Caki2 (cell line): ENCODE results near the gene CADM4. TPM values are rescaled to one million over a fixed set of nuclear protein-coding genes. Genes with fewer than 3 reads are reported as not detected.
"Not testable (repeated sequence)": the region's sequence is repeated elsewhere in the genome, so short reads cannot be mapped to it uniquely, and the experiment has no call there.

Experiments
- DNase-seq: peaks from one replicate; pipeline ENCODE4 v3.0.0-alpha.2; 2015; ENCODE audit warnings: low read depth
- in situ Hi-C: cut with HindIII; loops from 2 replicates; pipeline ENCODE4 v1.10.0; 2016; ENCODE audit warnings: low sequenced_read_pairs, low pct_unique_long_range_greater_than_20kb, mixed read lengths
- total RNA-seq: library from RNA; depleted of rRNA; stranded (reverse); fragments of >200 nt; shearing (Covaris generic); gene quantifications from 2 replicates; pipeline ENCODE4 v1.2.3, GENCODE V29; 2014; ENCODE audit warnings: low replicate concordance

The CADM4 gene
- total RNA-seq, 1 experiment from 2014 or later, result 16.7 TPM

DNA sequence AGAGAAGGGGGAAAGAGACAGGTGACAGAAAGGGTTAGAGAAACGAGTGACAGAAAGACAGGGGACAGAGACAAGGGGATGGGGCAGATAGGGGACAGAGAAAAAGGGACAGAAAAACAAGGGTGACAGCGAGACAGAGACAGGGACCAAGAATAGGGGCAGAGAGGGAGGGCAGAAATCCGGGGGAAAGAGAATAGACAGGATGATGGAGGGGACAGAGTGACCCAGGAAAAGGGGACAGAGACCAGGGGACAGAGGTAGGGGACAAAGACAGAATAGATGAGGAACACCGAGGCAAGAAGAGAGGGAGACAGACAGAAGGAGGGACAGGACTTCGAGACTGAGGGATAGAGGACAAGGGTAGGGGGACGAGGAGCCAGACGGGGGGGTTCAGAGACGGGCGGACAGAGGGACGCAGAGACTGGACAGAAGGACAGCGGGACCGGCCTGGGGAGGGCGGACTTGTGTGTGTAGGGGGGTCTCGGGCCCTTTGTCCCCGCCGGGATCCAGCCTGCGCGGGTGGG is 593 bp downstream of the CADM4 start:
- DNase-seq, result no peak
- in situ Hi-C loops, result no loop called here

DNA sequence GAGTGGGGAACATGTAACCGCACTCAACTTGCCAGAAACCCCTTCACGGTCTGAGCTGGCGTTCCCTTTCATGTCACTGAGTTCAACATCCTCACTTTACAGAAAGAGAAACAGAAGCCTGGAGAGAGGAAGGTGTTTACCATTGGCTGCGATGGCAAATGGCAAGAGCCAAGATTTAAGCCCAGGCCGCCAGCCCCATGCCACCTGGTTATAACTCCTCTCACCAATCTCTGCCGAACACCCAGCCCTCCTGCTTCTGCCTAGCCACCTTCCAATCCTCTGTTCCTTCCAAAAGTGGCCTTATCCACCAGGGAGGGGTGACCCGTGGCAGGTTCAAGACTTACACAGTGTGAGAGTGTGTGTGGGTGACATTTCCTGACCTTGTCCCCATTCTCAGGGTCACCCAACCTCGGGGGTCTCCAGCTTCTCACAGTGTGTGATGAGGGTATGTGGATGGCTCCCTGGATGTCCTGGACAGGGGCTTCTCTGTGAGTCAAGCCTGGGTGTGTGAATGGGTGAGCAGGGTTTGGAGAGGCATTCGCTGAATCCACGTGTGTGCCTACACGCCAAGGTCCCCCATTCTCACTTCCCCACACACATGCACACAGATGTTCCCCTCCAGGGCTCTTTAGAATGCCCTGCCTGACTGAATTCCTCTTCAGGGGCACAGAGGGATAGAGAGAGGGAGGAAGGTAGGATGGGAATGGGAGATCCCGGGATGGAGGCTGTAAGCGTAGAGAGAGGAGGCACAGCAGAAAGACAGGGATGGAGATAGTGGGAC is 1.2 kb downstream of the CADM4 start:
- in situ Hi-C loops, result no loop called here
- no peak for DNase-seq

DNA sequence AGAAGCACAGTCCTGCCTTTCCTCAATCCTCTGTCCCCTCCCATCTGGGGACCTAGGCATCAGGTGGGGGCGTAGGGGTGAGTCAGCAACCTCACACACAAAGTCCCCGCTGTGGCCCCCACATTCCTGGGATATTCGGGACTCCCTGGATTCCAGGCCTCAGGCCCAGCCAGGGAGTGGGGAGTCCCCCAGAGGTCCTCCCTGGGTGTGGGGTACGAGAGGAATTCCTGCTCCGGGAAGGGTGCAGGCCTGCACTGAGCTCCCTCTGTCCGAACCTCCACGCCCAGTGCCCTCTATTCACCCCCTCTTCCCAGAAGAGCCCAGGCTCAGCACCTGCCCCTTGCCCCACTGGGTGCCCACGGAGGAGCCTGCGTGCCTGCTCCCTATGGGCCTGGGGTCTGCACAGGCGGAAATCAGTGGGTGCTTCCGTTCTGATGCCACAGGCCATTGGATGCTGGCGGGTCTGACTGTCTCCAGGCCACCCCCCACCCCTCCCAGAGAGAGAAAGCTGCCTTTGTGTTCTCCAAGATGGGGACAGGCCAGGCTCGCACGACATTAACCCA is 3.4 kb downstream of the CADM4 start:
- in situ Hi-C loops, result no loop called here
- no peak for DNase-seq

DNA sequence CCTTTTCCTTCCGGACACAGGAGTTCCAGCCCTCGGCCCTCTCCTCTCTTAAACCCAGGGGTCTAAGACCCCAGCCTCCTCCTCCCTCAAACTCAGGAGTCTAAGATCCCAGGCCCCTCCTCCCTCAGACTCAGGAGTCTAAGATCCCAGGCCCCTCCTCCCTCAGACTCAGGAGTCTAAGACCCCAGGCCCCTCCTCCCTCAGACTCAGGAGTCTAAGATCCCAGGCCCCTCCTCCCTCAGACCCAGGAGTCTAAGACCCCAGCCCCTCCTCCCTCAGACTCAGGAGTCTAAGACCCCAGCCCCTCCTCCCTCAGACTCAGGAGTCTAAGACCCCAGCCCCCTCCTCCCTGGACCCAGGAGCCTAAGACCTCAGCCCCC is 4.1 kb downstream of the CADM4 start:
- in situ Hi-C loops, DNase-seq: not testable (repeated sequence)

DNA sequence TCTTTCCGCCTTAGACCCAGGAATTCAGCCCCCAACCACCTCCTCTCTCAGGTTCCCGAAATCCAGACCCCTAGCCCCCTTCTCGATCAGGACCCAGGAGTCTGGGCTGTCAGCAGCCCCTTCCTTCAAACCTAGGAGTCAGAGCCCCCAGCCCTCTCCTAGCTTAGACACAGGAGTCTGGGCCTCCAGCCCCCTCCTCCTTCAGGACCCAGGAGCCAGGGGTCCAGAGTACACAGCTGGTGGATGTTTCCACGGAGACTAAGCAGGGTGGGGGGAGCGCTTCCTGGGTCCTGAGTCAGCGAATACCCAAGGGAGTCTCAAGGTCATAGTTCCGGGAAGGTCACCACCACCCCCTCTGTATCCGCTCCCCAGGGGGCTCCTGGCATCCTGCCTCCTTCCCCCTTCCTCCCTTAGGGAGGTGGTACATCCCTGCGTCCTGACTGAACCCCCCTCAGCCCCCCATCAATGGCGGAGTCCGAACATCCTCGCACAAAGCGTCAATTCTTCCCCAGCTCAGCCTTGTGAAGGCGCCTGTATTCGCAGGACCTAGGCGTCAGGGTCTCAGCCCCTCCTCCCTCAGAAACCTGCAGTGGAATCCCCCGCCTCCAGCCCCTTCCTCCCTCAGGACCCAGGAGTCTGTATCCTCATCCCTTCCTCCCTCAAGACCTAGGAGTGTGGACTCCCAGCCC is 4.6 kb downstream of the CADM4 start:
- in situ Hi-C loops, result no loop called here
- no peak for DNase-seq

DNA sequence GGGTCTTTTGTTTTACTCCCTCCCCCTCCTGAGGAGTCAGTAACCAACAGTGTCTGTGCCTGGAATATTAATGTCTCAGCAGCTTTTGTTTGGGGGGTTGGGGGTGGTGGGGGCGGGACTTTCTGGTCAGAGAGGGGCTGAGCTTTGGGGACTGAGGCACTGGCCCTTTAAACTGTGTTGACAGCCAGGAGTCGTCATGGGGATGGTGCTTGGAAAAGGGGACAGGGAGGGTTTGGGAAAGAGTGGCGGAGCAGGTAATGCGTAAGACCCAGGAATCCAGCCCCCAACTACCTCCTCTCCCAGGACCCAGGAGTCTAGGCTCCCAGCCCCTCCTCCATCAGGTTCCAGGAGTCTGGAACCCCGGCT is 5.2 kb downstream of the CADM4 start:
- DNase-seq, result no peak
- in situ Hi-C loops, result no loop called here

DNA sequence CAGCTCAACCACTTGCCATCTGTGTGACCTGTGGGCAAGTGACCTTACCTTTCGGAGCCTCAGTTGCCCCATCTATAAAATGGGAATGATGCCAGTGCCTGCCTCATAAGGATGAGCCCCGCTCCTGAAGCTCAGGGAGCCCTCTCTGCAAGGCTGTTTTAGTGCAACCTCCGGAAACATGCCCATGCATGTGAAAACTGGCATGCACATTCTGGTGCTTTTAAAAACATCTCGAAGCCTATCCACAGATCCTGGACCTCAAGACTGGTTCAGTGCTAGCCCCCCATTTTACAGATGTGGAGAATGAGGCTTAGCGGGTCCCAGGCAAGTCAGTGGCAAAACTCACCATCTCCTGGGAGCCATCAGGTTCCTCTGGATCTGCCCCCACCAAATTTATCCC is 5.6 kb downstream of the CADM4 start:
- in situ Hi-C loops, result no loop called here
- DNase-seq, result no peak

DNA sequence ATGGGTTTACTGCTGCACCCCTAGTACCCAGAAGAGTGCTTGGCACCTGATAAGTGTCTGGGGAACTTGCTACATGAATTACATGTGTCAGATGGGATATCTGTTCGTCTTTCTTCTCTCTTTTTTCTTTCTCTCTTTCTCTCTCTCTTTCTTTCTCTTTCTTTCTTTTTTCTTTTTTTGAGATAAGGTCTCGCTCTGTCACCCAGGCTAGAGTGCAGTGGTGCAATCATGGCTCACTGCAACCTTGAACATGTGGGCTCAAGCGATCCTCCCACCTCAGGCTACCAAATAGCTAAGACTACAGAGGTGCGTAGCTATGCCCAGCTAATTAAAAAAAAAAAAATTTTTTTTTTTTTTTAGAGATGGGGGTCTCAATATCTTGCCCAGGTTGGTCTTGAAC is 6.1 kb downstream of the CADM4 start:
- in situ Hi-C loops, result no loop called here
- DNase-seq, result no peak

DNA sequence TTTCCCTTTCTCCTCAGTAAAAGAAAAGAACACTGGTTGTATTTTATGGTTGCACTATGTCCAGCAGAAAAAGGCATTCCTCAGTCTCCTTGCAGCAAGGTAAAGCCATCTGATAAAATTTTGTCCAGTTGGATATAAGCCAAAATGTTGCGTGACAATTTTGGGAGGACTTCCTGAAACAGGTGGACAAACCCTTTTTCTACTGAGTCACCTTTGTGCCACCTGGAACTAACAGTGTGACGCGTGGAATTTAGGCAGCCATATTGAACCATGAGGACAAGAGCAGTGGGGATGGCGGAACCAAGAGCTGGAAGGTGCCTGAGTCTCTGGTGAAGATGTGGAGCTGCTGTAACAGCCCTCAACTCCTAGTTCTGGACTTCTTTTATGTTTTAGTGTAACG is 8.2 kb downstream of the CADM4 start:
- in situ Hi-C loops, result no loop called here
- DNase-seq, result no peak

DNA sequence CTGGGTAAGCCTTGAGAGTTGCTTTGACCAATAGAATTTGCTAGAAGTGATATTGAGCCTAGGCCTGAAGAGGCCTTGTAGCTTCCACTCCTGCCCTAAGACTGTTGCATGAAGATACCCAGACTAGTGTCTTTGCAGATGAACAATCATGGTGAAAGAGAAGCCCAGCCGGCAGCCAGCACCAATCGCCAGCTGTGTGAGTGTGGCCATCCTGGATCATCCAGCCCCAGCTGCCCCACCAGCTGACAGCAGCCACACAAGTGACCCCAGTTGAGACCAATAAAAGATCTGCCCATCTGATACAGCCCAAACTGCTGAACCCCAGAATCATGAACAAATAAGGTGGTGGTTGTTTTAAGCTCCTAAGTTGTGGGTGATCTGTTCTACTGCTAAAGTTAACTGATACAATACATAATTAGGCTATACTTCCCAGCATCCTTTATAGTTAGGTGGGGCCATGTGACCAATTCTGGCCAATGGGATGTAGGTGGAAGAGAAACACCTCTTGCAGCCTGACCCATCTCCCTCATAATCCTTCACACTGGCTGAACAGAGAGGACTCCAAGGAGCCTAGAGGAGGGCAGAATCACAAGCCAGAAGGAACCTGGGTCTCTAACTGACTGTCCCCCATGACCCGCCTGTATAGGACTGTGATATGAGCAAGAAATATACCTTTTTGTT is 10.9 kb downstream of the CADM4 start:
- in situ Hi-C loops, result no loop called here
- no peak for DNase-seq

DNA sequence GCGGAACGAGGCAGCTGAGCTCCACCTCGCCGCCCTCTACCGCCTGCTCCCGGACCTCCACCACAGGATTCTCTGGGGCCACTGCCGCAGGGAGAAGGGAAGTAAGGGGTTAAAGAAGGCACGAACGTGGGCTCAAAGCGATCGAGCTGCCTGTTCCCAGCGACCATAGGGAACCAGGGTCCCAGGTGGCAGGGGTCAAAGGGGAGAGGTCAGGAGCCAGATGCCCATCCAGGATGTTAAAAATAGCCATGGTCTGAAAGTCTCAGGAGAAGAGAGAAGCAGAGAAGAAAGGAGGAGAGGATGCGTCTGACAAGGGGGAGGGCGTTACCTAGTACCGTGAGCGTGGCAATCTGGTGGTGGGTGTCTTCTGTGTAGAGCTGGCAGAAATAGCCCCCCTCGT is 12.8 kb downstream of the CADM4 start:
- in situ Hi-C loops, result no loop called here
- no peak for DNase-seq

DNA sequence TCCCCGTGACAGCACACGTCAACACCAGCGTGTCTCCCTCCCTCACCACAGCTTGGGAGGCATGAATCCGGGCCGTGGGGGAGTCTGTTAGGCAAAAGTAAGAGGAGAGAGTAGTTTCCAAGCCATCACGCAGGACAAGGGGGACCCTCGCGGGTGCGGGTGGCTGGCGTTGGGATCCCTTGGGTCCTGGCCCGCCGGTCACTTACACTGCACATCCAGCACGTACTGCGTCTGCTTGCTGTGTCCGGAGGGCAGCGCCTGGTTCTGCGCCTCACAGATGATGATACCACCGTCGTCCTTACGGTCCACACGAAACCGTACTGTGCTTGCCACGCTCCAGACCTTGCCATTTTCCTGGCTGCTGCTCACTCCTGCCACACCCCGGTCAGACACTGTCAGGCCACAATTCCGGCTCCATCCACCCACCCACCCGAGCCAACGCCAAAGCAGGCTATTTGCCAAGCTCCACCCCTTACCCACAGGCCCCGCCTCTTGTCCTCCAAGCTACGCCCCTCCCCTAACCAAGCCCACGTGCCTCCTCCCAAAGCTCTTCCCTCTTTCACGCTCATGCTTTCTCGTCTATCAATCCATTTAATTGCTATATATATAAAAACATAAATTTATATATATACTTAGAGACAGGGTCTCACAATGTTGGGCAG is 13.6 kb downstream of the CADM4 start:
- in situ Hi-C loops, result no loop called here
- no peak for DNase-seq

DNA sequence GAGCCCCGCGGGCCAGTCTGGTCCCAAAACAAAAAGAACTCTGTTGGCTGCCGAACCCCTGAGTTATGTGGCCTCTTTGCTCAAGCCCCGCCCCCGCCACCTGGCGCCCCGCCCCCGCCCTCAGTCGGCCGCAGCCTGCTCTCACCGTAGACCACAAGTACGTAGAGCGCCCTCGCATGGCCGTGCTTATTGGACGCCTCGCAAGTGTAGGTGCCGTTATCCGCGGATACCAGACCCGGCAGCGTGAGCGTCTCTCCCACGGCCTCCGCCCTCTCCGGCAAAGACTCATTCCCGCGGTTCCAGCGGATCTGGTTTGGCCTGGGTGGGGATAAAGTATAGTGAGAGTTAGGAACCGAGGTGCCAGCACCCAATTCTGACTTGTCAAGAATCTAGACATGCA is 14.7 kb downstream of the CADM4 start:
- in situ Hi-C loops, result no loop called here
- DNase-seq, result no peak

DNA sequence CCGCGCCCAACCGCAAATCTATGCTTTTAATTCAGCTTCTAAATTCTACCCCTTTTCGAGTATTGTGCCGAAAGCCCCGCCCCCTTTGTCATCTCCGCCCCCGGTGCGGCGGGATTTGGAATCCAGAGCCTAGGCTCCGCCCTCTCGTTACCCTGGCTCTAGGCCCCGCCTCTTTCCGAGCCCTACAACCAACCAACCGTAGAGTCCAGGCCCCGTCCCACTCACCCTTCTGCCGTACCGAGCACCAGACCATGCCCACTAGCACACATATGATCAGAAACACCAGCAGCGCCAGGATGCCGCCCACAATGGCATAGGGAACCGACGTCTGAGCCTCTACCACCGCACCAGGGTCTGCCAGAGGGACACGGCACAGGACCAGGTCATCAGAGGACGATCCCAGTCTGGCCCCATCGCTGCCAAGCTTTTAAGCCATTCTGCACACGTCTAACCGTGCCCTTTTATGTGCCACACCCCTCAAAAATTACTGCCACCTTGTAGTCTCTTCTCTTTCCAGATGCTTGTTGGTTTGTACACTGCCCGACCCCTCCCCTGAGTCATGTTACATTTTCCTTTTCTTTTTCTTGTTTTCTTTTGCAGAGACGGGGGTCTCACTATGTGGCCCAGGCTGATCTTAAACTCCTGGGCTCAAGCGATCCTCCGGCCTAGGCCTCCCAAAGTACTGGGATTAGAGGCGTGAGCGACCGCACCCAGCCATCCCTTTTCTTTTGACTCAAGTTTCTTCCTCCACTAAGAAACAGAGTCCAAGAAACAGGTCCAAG is 15.6 kb downstream of the CADM4 start:
- in situ Hi-C loops, result no loop called here
- no peak for DNase-seq

DNA sequence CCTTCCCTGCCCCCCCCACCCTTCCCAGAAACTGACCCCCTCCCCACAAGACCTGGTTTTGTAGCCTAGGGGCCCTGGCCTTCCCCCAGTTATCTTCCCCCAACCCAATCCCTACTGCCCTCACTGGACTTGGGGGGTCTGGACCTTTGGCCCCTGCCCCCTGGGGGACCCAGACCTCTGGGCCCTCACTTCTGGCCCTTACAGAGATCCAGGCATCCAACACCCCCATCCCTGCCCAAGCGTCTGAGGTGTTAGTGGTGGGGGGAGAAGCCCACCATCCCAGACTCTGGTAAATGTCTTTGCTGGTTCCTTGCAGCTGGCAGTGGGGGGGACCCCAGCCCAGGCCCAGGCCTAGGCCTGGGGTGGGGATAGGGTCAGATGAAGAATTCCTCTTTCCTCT is 16.7 kb downstream of the CADM4 start:
- no peak for DNase-seq
- in situ Hi-C loops, result no loop called here

DNA sequence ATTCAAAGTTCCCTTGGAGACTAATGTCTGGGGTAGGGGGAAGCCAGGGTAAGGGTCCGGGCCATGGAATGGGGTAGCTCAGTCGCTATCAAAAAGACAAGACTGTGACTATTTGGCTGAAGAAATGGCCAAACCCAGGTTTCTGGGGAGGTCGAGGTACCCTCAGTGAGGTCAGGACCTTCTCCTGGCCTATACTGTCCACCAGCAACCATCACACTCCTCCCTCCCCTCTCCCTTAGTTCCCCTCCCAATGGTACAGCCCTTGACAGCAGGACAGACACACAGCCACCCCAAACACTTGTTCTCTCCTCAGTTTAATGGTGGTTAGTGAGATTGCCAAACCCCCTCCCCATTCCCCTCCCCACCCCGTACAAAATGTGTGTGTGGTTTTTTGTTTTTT is 17.6 kb downstream of the CADM4 start:
- DNase-seq, result no peak
- in situ Hi-C loops, result no loop called here

DNA sequence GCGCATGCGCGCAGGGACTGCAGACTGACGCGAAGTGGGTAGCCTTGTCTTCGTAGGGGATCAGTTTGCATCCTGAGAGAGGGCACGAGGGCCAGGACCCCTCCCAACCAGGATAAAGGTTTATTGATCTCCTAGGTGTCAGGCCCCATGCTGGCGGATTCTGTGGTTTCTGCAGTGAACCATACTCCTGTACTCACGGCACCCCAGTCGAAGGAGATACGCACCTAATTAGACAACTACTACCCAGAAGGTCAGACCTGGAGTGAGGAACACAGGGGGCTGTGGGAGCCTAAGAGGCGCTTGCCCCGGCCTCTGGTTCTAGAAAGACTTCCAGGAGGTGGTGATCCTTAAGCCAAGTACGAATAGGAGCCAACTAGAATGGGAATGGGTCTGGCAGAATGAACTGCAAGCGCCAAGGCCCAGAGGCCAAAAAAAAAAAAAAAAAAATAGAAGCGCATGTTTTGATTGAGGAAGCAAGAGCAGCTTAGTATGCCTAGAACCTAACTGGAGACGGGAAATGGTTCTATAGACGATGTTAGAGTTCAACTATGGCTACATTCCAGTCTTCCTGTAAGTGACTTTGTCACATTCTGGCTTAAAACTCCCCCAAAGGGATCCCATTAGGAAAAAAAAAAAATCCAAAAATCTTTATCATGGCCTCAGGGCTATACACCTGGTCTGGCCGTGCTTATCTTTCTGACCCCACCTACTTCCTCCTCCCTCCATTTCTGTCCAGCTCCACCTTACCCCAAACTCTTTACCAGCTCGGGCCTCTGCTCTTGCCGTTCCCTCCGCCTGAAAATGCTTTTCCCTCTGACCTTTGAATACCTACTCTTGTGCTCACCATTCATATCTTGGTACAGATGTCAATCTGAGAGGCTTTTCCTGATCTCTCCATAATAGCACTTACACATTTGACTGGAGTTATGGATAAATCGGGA is 19.3 kb downstream of the CADM4 start:
- in situ Hi-C loops, result no loop called here

More for the DNA sequence above, 19.3 kb downstream of the CADM4 start:
- DNase-seq, result no peak
